ENCODE data around the gene ATF6. TPM values are rescaled to one million over a fixed set of nuclear protein-coding genes. Genes with fewer than 3 reads are reported as not detected.

The ATF6 gene
- total RNA-seq, 1 donor from 2014 or later = 38.2 TPM

DNA sequence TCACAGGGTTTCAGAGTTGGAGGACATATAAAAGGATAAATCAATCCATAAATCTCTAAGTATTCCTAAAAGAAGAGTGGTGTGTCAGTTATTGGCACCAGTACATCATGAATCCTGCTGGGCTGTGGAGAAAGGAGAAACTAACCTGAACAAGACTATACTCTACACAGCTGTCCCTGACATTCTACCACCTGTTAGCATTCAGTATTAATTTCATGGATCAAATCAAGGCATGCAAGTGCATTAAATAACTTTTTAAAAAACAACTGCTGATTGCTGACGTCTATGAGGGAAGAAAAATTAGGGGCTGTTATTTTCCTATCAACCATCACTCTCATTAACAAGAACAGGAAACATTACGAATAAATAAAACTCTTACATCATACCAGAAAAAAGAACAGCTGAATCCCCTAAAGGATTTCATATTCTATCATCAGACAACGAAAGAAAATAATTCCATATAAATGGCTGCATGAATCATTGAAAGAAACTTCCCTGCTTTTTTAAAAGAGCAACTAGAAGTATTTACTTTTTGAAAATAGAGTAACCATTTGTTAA, 121.7 kb downstream of the ATF6 start:
- Mint-ChIP-seq H3K27ac (ENCODE audit: unreplicated experiment) (no peak overlapping the region), H3K9me3 (ENCODE audit: unreplicated experiment) (no peaks in the 10 kb centered on the region), H3K36me3 (ENCODE audit: low read depth, unreplicated experiment) (peaks cover 11% of the 10 kb centered on the region), H3K27me3 (ENCODE audit: unreplicated experiment) (no peaks in the 10 kb centered on the region), H3K4me1 (ENCODE audit: unreplicated experiment) (peaks cover 5% of the 10 kb centered on the region), H3K4me3 (ENCODE audit: unreplicated experiment) (no peak overlapping the region)
- TF ChIP-seq, protein P1, sequence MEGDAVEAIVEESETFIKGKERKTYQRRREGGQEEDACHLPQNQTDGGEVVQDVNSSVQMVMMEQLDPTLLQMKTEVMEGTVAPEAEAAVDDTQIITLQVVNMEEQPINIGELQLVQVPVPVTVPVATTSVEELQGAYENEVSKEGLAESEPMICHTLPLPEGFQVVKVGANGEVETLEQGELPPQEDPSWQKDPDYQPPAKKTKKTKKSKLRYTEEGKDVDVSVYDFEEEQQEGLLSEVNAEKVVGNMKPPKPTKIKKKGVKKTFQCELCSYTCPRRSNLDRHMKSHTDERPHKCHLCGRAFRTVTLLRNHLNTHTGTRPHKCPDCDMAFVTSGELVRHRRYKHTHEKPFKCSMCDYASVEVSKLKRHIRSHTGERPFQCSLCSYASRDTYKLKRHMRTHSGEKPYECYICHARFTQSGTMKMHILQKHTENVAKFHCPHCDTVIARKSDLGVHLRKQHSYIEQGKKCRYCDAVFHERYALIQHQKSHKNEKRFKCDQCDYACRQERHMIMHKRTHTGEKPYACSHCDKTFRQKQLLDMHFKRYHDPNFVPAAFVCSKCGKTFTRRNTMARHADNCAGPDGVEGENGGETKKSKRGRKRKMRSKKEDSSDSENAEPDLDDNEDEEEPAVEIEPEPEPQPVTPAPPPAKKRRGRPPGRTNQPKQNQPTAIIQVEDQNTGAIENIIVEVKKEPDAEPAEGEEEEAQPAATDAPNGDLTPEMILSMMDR (IDR thresholded peaks at IDR 0.05; ENCODE audit: unreplicated experiment) = no peak
- no peak for DNase-seq (ENCODE audit: low spot score)

DNA sequence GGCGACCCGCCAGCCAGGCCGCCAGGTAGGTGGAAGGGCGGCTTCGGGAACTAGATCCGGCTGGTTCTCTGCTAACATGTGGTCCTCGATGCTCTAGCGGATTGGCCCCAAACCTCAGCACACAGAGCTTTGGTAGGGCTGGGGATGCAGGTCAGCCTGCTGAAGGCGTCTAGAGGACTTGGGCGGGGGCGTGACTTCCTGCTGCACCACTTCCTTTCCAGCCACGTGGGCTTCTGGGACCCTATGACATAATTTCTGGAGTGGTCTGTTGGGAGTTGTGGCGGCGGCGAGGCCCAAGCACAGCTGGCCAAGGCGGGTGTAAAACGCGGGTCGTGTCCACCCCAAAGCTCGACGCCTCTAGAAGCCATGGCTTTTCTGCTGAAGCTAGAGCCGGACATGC, 124.5 kb downstream of the ATF6 start:
- H3K4me1 Mint-ChIP-seq (ENCODE audit: unreplicated experiment) = peaks cover 5% of the 10 kb centered on the region
- TF ChIP-seq, protein P1 (IDR thresholded peaks at IDR 0.05; ENCODE audit: unreplicated experiment) = no peak

DNA sequence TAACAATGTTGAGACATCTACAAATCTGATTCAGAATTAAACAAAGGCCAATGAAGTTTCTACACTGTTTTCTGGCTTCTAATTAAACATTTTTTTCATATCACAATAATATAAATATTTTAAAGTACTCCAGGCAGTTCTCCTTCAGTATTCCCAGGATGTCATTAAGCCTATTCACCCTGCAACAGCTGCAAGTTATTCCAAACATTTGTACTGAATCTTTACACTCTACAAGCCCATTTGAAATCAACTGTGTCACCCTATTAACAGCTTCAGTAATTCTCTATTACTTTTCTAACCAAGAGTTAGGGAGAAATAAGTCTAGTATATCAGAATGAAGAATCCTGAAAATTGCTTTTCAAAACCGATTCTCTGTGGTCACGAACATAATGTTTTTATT, 133.0 kb downstream of the ATF6 start:
- H3K9me3 Mint-ChIP-seq (ENCODE audit: unreplicated experiment) = no peaks in the 10 kb centered on the region
- no peak overlapping the region for H3K4me3 Mint-ChIP-seq (ENCODE audit: unreplicated experiment)
- TF ChIP-seq, protein P1 (IDR thresholded peaks at IDR 0.05; ENCODE audit: unreplicated experiment) = no peak
- H3K36me3 Mint-ChIP-seq (ENCODE audit: low read depth, unreplicated experiment) = no peaks in the 10 kb centered on the region
- no peaks in the 10 kb centered on the region for H3K4me1 Mint-ChIP-seq (ENCODE audit: unreplicated experiment)
- DNase-seq (ENCODE audit: low spot score) = no peak
- no peaks in the 10 kb centered on the region for H3K27me3 Mint-ChIP-seq (ENCODE audit: unreplicated experiment)
- no peak overlapping the region for H3K27ac Mint-ChIP-seq (ENCODE audit: unreplicated experiment)

More for the DNA sequence above, 124.5 kb downstream of the ATF6 start:
- H3K27ac Mint-ChIP-seq (ENCODE audit: unreplicated experiment) = no peak overlapping the region
- peaks cover 11% of the 10 kb centered on the region for H3K36me3 Mint-ChIP-seq (ENCODE audit: low read depth, unreplicated experiment)
- H3K9me3 Mint-ChIP-seq (ENCODE audit: unreplicated experiment) = no peaks in the 10 kb centered on the region
- DNase-seq (ENCODE audit: low spot score) = no peak
- no peak overlapping the region for H3K4me3 Mint-ChIP-seq (ENCODE audit: unreplicated experiment)
- H3K27me3 Mint-ChIP-seq (ENCODE audit: unreplicated experiment) = no peaks in the 10 kb centered on the region

DNA sequence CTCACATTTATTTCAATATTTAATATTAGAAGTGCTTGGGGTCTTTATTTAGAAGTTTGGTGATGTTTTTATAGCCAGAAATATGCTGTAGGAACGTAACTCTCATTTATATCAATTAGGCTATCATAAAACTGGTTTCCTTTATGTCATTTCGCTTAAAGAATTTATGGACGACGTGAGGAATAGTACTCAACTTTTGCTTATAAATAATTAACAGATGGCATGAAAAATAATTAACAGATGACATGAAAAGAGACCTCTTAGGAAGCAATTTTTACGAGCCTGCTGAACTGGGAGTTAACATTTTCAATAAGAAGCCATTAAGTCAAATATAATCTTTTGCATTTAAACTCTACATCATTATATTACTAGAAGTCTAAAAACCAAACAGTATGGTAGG, 134.0 kb downstream of the ATF6 start:
- TF ChIP-seq, protein P1 (IDR thresholded peaks at IDR 0.05; ENCODE audit: unreplicated experiment) = no peak
- no peak overlapping the region for H3K4me3 Mint-ChIP-seq (ENCODE audit: unreplicated experiment)
- no peaks in the 10 kb centered on the region for H3K36me3 Mint-ChIP-seq (ENCODE audit: low read depth, unreplicated experiment)
- H3K9me3 Mint-ChIP-seq (ENCODE audit: unreplicated experiment) = no peaks in the 10 kb centered on the region
- H3K4me1 Mint-ChIP-seq (ENCODE audit: unreplicated experiment) = no peaks in the 10 kb centered on the region
- H3K27me3 Mint-ChIP-seq (ENCODE audit: unreplicated experiment) = no peaks in the 10 kb centered on the region
- H3K27ac Mint-ChIP-seq (ENCODE audit: unreplicated experiment) = no peak overlapping the region
- no peak for DNase-seq (ENCODE audit: low spot score)

DNA sequence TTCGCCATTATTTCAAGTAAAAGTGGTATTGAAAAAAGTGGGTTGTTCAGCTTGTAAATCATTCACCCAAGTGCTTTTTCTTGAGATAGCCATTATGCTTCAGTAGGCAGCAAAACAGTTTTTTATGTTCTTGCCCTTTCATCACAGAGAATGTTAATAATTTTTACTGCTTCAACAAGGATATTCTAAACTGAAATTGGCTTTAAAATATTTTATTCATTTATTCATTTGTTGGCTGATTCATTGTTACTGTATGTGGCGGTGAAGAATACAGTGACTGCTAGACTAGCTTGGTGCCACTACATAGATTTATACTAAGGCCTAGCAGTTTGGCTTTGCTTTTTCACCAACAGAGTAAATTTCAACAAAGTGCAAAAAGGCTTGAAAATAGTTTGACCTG, 136.1 kb downstream of the ATF6 start:
- TF ChIP-seq, protein P1 (IDR thresholded peaks at IDR 0.05; ENCODE audit: unreplicated experiment) = no peak
- Mint-ChIP-seq H3K4me1 (ENCODE audit: unreplicated experiment) (no peaks in the 10 kb centered on the region), H3K9me3 (ENCODE audit: unreplicated experiment) (no peaks in the 10 kb centered on the region), H3K4me3 (ENCODE audit: unreplicated experiment) (no peak overlapping the region), H3K36me3 (ENCODE audit: low read depth, unreplicated experiment) (no peaks in the 10 kb centered on the region), H3K27ac (ENCODE audit: unreplicated experiment) (no peak overlapping the region), H3K27me3 (ENCODE audit: unreplicated experiment) (no peaks in the 10 kb centered on the region)
- no peak for DNase-seq (ENCODE audit: low spot score)
